Upper lobe of left lung (tissue), 4 donors: Measurements from ENCODE around the gene NME9.

Experiments
- EP300 ChIP-seq, 4 donors: sonication (generic); formaldehyde crosslinking; IDR thresholded peaks; one replicate each; pipeline ENCODE4 v1.5.1; 2017; ENCODE audit warnings: antibody characterized with exemption in 4 of 4, control low read depth in 2 of 4
- POLR2AphosphoS5 ChIP-seq, 2 donors: sonication (generic); formaldehyde crosslinking; IDR thresholded peaks; one replicate each; pipeline ENCODE4 v1.5.1; 2017; ENCODE audit warnings: antibody characterized with exemption in 2 of 2

GRCh38 chr3:138376663-138377062 is 47.0 kb upstream of the NME9 start:
- TF ChIP-seq EP300 (IDR thresholded peaks at IDR 0.05): no peak
- TF ChIP-seq POLR2AphosphoS5 (IDR thresholded peaks at IDR 0.05): no peak
